Adrenal gland (tissue), 12 donors: Measurements from ENCODE around the gene GOLPH3. TPM values are rescaled to one million over a fixed set of nuclear protein-coding genes. Genes with fewer than 3 reads are reported as not detected.

Source experiments
- DNase-seq, 7 donors: peaks; one replicate each; pipeline ENCODE4 v3.0.0-alpha.2; 2019 to 2020
- H3K27ac ChIP-seq, 5 donors: fragments of 200-600 bp; sonication (generic) in 4 of 5; 1 replicate in 3 of 5; 2 replicates in 2 of 5; pipeline versions ENCODE4 v1.5.1 to v1.8.0; 2016 to 2020; ENCODE audit warnings: mild to moderate bottlenecking in 1 of 5
- H3K27me3 ChIP-seq: fragments of 200-600 bp; 2 replicates; pipeline ENCODE4 v1.8.0; 2021
- H3K36me3 ChIP-seq, 2 donors: fragments of 200-600 bp; replicated peaks in 1 of 2; 1 replicate in 1 of 2; 2 replicates in 1 of 2; pipeline versions ENCODE4 v1.5.1 to v1.8.0; 2018 to 2022
- H3K4me1 ChIP-seq, 2 donors: fragments of 200-600 bp; replicated peaks in 1 of 2; 1 replicate in 1 of 2; 2 replicates in 1 of 2; pipeline versions ENCODE4 v1.5.1 to v1.8.0; 2018 to 2021
- H3K4me3 ChIP-seq, 4 donors: fragments of 200-600 bp; sonication (generic) in 3 of 4; one replicate each; pipeline ENCODE4 v1.5.1; 2016 to 2018
- H3K9me3 ChIP-seq, 3 donors: fragments of 200-600 bp; sonication (generic) in 1 of 3; replicated peaks in 1 of 3; 1 replicate in 2 of 3; 2 replicates in 1 of 3; pipeline versions ENCODE4 v1.5.1 to v1.8.0; 2016 to 2021
- POLR2A ChIP-seq, 2 donors: fragments of 450-650 bp; IDR thresholded peaks; one replicate each; pipeline ENCODE4 v1.6.1; 2017; ENCODE audit warnings: antibody characterized with exemption in 2 of 2, mild to moderate bottlenecking in 2 of 2, moderate library complexity in 1 of 2
- WGBS, 4 donors: extraction: QIAGEN DNeasy Blood & Tissue Kit in 2 of 4; methylation state at CpG; one replicate each; pipeline versions ENCODE4 v1.1.5 to v1.1.7; 2013 to 2017; 5-methylcytosine and 5-hydroxymethylcytosine counted together
- intact Hi-C, 2 donors: fragments of 100-400 bp; cut with DNase I; formaldehyde crosslinking; loops; one replicate each; pipeline versions ENCODE4 v1.14.1 to v1.15.0; 2022 to 2023
- polyA plus RNA-seq, 3 donors: library from polyadenylated mRNA; stranded (reverse); fragments of 200-250 nt in 2 of 3; fragments of 350-450 nt in 1 of 3; fragmentation: Illumina TruSeq in 1 of 3; extraction: RNeasy Lipid Tissue Mini Kit (QIAGEN cat#74804) in 1 of 3; gene quantifications; one replicate each; pipeline ENCODE4 v1.2.3, GENCODE V29; 2013 to 2014
- total RNA-seq, 9 donors: library from RNA; depleted of rRNA in 4 of 9; stranded (reverse); fragments of >200 nt in 4 of 9; fragments of 120-200 nt in 1 of 9; fragmentation: NEBNext Ultra II Directional in 1 of 9; extraction: Animal tissue kit (Norgen Biotek cat#: 25700) in 1 of 9; gene quantifications; one replicate each; pipeline versions ENCODE4 v1.1.0 to v1.2.4, GENCODE V29; 2013 to 2023
- TF ChIP-seq, protein P1 (sequence below), 6 experiments: fragments of 450-650 bp in 4 of 6; fragments of 200-600 bp in 2 of 6; sonication (generic) in 1 of 6; IDR thresholded peaks; 1 replicate in 5 of 6; 2 replicates in 1 of 6; pipeline versions ENCODE4 v1.5.1 to v1.8.0; 2016 to 2021; ENCODE audit warnings: antibody characterized with exemption in 6 of 6, mild to moderate bottlenecking in 2 of 6, moderate library complexity in 1 of 6
- donor health status: healthy with polysubstance abuse.
- donor health status: Bipolar disorder and iron deficiency.
- donor health status: DM: yes; HTN: yes; CAD: no.
- donor health status: DM: no; HTN: no; CAD: no.
- donor health status: DM: no; HTN: no; CAD: no.
- donor health status: DM: yes; HTN: yes; CAD: no.

GOLPH3 gene
- total and polyA plus RNA-seq, 12 donors: 27.8 to 206 (median 77.0) TPM

DNA sequence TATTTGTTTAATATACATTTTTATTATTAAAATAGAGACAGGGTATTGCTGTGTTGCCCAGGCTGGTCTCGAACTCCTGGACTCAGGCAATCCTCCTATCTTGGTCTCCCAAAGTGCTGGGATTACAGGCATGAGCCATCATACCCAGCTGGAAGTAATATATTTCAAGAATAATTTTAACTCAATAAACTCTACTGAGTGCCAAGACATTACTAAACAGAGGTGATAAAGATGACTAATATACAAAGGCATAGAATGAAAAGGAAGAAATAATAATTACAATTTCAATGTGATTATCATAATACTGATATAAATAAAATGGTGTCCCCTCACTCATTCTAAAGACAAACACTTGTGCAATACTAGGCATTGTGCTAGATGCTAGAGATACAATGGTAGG, 13.9 kb downstream of the GOLPH3 start:
- Histone ChIP-seq H3K27me3 (no peaks in the 10 kb centered on the region), H3K4me3 (no peak overlapping the region), H3K27ac (no peak overlapping the region), H3K36me3 (no peaks in the 10 kb centered on the region), H3K4me1 (peaks cover 28 to 51% of the 10 kb centered on the region in 2 donors), H3K9me3 (no peaks in the 10 kb centered on the region)
- DNase-seq: peak in 1 of 7 donors; percentile 9
- intact Hi-C loops: no loop called here
- 83 to 89% (median 85%) methylated on average over 1 of the region's 1 CpG for WGBS, 4 donors
- no peak for TF ChIP-seq POLR2A (IDR thresholded peaks at IDR 0.05)
- TF ChIP-seq, protein P1, sequence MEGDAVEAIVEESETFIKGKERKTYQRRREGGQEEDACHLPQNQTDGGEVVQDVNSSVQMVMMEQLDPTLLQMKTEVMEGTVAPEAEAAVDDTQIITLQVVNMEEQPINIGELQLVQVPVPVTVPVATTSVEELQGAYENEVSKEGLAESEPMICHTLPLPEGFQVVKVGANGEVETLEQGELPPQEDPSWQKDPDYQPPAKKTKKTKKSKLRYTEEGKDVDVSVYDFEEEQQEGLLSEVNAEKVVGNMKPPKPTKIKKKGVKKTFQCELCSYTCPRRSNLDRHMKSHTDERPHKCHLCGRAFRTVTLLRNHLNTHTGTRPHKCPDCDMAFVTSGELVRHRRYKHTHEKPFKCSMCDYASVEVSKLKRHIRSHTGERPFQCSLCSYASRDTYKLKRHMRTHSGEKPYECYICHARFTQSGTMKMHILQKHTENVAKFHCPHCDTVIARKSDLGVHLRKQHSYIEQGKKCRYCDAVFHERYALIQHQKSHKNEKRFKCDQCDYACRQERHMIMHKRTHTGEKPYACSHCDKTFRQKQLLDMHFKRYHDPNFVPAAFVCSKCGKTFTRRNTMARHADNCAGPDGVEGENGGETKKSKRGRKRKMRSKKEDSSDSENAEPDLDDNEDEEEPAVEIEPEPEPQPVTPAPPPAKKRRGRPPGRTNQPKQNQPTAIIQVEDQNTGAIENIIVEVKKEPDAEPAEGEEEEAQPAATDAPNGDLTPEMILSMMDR (IDR thresholded peaks at IDR 0.05): no peak

GRCh38 chr5:32159328-32160072, 14.6 kb downstream of the GOLPH3 start:
- WGBS, 4 donors: 52 to 68% (median 56%) methylated on average over 2 of the region's 2 CpGs
- no peak for DNase-seq
- Histone ChIP-seq H3K4me1 (peaks cover 31 to 50% of the 10 kb centered on the region in 2 donors), H3K27me3 (no peaks in the 10 kb centered on the region), H3K27ac (no peak overlapping the region), H3K36me3 (no peaks in the 10 kb centered on the region), H3K4me3 (no peak overlapping the region), H3K9me3 (no peaks in the 10 kb centered on the region)
- TF ChIP-seq, protein P1 (IDR thresholded peaks at IDR 0.05): no peak
- intact Hi-C loops: loop anchor here in 1 of 2 donors (10.0 kb wide), 1 partner anchor 55 kb away; no protein-coding TSS in a partner anchor

DNA sequence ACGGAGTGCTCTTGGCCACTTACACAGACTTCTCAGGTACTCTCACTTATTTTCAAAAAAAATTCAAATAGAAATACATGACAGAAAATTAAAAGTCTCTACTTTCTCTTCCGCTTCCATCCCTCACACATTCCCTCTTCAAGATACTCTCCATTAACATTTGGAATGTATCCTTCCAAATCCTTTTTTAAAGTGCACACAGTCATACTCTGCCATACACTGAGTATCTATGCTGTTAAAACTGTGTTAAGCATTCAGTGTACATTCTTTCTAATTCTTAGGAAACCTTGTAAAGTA, 15.5 kb downstream of the GOLPH3 start:
- no peaks in the 10 kb centered on the region for H3K9me3 ChIP-seq
- no peak for DNase-seq
- no peaks in the 10 kb centered on the region for H3K36me3 ChIP-seq
- no peak overlapping the region for H3K27ac ChIP-seq
- H3K4me1 ChIP-seq: peaks cover 35 to 50% of the 10 kb centered on the region in 2 donors
- 79 to 91% (median 85%) methylated on average over 2 of the region's 2 CpGs for whole genome bisulfite sequencing, 4 donors
- H3K4me3 ChIP-seq: no peak overlapping the region
- no peaks in the 10 kb centered on the region for H3K27me3 ChIP-seq
- TF ChIP-seq, protein P1 (IDR thresholded peaks at IDR 0.05): no peak
- no peak for TF ChIP-seq POLR2A (IDR thresholded peaks at IDR 0.05)
- intact Hi-C loops: loop anchor here in 1 of 2 donors (10.0 kb wide), 1 partner anchor 54 kb away; no protein-coding TSS in a partner anchor

DNA sequence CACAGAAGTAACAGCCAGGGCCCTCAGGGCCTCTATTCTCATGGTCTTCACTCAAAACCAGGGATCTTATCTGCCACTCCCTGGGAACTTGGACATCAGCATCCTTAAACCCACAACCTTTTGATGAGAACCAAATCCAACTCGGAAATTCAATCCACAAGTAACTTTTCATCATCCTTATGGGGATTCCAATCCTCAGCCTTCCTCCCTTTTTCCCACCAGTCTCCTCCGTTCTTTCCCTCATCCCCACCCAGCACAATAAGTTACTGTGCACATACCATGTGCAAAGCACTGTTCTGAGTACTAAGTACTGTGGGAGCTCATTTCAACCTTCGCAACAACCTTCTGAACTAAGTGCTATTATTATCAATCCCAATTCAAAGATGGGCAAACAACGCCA, 17.0 kb downstream of the GOLPH3 start:
- Histone ChIP-seq H3K4me3 (no peak overlapping the region), H3K36me3 (no peaks in the 10 kb centered on the region), H3K27me3 (no peaks in the 10 kb centered on the region), H3K27ac (no peak overlapping the region), H3K4me1 (peaks cover 39 to 61% of the 10 kb centered on the region in 2 donors), H3K9me3 (no peaks in the 10 kb centered on the region)
- 87 to 92% (median 90%) methylated on average over 4 of the region's 4 CpGs for WGBS, 4 donors
- intact Hi-C loops: loop anchor here in 1 of 2 donors (10.0 kb wide), 1 partner anchor 52 kb away; no protein-coding TSS in a partner anchor
- TF ChIP-seq, protein P1 (IDR thresholded peaks at IDR 0.05): no peak
- TF ChIP-seq POLR2A (IDR thresholded peaks at IDR 0.05): no peak
- DNase-seq: no peak
